CD4-positive, alpha-beta T cell treated with Interleukin-6 for 4 hours (primary cell): ENCODE results near the gene HTR2C.
"Not testable (repeated sequence)": the region's sequence is repeated elsewhere in the genome, so short reads cannot be mapped to it uniquely, and the experiment has no call there.

Experiments used
- DNase-seq: peaks from one replicate; pipeline ENCODE4 v3.0.0-alpha.2; 2020; ENCODE audit warnings: mixed read lengths

Gene HTR2C

DNA sequence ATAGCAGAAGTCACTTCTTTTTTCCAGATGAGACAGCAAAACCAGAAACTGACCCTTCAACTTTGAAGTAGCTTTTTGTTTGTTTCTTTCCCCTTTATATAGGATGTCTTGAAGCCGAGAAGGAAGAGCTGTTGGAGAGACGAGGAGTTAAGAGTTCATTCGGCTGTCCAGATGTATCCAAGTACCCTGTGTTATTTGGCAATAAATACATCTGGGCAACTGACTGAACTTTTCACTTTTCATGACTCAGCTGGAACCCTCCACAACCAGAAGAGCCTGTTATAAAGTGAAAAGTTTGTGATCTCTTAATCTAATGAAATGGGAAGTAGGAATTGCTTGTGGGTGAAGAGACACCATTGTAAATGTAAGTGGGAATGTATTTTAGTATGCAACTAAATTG is 131.2 kb downstream of the HTR2C start:
- no peak for DNase-seq

DNA sequence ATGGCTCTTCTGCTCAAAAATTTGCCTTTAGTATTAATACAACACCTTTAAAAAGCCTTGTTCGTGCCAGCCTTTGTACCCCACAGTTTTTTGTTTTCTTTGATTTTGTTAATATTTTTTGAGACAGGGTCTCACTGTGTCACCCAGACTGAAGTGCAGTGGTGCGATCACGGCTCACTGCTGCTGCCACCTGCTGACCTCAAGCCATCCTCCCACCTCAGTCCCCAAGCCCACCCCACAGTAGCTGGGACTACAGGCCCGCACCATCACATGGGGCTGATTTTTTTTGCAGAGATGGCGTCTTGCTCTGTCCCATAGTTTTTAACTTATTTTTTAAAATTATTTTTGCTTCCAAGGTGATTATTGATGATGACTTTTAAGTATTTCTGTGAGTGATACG is 134.0 kb downstream of the HTR2C start:
- DNase-seq: no peak

DNA sequence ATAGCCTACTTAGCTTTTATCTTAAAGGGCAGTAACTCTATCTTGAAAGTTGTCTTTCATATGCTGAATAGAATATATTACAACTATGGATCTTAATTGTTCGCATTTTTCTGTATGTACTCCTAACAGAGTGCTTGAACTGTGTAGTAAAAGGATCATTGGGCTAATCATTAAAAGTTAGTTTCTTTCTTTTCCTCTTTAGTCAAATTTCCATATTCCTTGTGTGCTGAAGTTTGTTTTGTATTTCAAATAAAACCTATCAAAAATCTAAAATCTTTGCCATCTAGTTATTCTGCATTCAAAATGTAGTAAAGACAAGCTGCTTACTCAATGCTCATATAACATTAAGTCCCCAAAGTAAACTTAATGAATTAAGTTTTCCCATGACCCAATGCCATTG is 182.7 kb downstream of the HTR2C start:
- DNase-seq: no peak

DNA sequence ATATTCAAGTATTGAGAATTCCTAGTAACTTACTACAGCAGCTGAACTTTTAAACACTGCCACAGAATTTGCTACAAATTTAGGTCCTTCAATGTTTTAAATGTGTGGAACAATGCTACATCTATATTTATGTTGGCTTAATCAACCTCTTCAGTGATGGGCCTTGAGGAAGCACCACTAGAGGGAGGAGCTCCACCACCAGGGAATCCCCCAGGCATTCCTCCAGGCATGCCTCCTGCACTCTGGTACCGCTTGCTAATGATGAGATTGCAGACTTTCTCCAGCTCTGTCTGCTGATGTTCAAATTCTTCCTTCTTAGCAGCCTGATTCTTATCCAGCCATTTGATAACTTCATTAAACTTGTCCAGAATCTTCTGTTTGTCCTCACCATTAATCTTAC is 190.8 kb downstream of the HTR2C start:
- DNase-seq: no peak

DNA sequence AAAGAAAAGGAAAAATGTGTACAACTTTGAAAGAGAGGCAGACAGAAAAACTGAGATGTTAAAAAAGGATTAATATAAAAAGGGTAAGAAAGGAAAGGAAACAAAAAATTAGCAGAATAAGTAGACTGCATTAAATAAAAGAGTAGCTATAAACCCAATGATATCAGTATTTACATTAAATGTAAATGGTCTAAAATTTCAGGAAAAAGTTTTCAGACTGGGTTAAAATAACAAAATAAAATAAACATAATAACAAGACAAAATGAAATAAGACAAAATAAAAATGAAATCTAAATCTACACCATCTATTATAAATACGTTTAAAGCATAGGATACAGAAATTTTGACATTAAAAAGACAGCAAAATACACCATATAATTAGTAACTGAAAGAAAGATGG is 199.0 kb downstream of the HTR2C start:
- no peak for DNase-seq

DNA sequence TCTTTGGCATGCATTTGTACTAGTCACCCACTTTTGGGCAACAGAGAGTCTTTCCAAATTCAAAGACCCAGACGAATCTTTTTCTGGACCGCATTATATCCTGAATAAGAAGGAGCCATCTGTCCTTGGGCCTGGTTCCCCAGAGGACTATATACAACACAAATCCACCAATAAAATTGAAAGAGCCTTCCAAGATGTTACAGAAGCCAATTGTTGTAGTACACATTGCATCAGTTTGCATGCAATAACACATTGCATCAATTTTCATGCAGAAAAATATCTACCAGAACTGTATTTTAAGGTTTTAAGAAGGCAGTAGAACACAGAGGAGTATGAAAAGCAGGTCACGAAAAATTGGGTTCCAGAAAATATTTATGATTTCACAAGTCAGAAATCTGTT is 203.2 kb downstream of the HTR2C start:
- DNase-seq: no peak

DNA sequence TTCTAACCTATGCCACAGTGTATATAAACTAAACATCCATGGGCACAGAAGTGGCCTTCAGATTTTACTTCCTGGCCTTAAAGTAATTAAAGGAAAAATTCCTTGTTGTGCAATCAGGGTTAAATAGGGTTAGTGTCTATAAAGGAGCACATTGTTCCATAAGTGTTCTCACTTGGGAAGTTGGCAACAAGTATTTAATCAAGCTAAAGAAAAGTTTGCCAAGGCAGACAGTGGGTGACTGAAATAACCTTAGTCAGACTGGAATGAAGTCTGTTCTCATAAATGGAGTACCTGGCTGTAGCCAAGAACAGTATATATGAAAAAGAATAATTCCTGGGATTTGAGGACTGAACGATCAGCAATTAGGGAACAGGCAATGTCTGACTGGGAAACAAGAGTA is 213.6 kb downstream of the HTR2C start:
- no peak for DNase-seq

DNA sequence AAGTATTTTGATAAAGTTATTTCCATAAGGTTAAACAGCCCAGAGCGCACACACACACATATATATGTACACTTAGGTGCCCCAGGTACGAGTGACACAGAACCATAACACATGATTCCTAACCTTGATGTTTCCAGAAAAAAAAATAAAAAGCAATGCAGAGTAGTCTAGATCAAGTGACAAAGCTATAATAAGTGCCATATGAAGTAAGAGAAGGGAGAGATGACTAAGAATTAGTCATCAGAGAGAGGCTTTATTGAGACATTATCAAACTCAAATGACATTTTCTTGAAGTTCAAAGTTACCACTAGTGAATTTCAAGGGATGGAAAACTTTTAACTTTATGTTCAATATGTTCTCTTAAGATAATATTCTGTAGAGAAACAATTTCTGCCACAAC is 215.0 kb downstream of the HTR2C start:
- no peak for DNase-seq

DNA sequence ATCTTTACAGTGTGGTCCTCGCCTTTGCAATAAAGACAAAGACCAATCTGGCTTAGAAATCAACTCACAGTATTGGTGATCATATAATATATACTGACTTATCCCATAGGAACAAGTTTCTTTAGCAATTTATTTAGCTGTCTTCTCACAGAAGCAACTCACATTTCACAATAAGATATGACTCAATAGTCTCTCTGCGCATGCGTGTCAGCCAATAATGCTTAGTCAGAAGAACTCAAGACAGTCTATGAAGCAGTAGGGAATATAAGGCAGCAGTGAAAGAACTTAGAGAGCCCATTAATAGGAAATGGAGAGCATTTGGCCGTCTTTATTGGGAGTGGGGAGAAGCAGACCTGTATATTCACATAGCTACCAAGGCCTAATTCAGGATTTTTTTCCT is 216.8 kb downstream of the HTR2C start:
- DNase-seq: no peak

DNA sequence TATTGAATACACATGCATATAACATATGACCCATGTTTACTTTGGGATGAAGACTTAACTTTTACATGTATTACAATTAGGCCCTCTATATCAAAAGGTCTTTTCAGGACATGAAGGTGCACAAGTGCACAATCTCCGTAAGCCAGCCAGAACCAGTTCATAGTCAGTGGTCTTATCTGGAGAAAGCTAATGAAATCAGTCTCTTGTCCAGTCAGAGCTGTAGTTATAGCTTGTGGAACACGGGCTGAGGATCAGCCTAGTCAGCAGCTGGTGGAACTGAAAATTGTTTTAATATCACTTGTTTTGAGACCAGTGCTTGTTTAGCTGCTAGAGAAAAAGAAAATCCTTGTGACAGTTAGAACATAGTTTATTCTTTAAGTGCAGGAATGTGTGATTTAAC is 235.6 kb downstream of the HTR2C start:
- DNase-seq: no peak

DNA sequence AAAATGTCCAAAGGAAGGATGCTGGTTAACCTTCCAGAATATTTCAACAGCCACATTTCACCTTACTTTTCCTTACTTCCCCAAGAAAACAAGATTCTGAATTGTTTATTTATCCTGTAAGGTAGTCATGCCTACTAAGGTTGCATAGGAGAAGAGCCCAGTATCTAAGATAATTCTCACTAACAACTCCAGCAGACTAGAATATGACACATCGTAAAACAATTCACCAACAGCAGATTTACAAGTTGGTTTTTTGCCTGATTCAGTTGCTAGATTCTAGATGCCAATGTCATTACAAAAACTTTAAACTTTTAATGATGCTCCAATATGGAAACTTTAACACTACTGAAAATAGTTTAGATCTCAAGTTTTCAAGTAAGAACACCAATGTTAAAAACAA is 257.2 kb downstream of the HTR2C start:
- DNase-seq: no peak

DNA sequence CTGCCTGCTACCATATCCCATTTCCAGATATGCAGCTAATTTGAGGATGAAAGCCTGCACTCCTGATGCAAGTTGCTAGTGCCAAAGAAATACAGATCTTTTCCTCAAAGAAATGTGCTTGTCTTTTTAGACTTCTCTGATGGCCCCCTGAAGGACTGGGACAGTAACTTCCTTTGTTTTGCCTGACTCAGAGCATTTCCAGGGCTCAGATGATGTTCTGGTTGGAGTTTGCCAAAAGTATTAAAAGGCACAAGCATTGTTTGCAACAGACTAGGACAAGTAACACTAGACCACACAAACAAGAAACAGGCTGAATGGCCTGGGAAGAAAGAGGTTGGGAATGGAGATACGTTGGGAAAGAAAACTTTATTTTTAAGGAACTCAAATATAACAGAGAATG is 258.3 kb downstream of the HTR2C start:
- no peak for DNase-seq

DNA sequence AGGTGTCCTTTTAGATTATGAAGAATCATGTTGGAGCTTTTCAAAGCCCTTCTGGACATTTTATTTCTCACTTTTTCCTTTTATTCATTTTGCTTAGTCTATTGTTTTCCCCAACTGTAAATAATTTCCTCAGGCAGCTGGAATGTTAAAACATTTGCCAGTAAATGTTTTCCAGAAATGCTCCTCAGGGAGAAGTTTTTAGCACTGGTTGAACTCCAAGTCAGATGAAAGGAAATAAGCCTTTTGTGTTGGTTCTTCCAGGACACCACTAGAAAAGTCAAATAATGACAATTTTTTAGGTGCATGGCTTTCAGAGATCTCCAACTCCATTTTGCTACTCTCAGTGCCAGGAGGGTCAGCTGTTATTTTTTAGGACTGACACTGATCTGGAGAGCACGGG is 305.6 kb downstream of the HTR2C start:
- no peak for DNase-seq

DNA sequence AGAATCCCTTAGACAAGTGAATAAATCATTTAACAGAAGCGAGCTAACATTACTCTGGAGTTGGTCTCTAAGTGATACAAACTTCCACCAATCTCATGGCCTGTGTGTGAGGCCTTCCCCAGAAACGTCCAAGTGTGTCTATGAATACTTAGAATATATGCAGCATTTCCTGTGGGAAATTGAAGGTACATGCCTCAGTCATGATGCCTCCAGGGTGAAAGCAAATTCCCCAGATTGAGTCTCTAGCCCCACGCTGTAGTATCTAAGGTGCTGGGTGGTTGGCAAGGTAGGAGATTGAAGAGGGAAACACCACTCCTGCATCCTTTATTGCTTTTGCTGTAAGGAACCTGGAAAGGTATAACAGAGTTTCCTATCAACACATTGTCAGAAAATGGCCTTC is 319.7 kb downstream of the HTR2C start:
- no peak for DNase-seq

DNA sequence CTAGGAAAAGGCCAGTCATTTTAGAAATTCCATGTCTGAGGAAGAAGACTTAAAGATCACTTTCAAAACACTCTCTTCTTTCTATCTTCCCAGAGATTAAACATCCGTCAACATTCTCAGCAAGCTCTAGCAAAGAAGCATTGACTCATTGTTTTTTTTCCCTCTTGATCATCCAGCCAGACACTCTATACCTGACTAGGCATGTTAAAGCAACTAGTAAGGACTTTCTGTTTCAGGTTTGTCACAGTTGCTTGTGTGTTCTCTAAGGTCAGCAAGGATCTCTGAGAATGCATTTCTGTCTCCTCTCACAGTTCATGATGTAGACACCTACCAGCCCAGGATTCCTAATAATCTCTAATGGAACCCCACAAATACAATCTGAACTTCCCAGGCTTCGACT is 321.4 kb downstream of the HTR2C start:
- DNase-seq: no peak

DNA sequence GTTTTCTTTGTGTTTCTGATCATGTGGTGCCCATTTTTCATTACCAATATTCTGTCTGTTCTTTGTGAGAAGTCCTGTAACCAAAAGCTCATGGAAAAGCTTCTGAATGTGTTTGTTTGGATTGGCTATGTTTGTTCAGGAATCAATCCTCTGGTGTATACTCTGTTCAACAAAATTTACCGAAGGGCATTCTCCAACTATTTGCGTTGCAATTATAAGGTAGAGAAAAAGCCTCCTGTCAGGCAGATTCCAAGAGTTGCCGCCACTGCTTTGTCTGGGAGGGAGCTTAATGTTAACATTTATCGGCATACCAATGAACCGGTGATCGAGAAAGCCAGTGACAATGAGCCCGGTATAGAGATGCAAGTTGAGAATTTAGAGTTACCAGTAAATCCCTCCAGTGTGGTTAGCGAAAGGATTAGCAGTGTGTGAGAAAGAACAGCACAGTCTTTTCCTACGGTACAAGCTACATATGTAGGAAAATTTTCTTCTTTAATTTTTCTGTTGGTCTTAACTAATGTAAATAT is 323.2 kb downstream of the HTR2C start:
- DNase-seq: no peak

DNA sequence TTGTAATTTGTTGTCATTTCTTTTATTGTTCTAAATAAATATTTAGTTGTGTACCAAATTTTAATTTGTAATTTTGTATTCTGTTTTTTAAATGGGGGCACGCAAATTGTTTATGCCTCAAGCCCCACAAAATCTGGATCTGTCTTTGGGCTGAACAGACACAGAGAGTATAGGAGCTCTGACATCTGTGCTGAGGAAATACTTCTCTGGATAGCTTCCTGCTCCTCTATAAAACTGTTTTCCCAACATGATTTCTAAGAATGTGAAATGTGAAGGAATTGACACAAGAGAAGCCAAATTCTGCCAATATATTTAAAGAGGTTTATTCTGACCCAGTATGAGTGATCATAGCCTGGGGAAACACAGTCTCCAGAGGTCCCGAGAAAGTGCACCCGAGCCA is 340.5 kb downstream of the HTR2C start:
- DNase-seq: no peak

DNA sequence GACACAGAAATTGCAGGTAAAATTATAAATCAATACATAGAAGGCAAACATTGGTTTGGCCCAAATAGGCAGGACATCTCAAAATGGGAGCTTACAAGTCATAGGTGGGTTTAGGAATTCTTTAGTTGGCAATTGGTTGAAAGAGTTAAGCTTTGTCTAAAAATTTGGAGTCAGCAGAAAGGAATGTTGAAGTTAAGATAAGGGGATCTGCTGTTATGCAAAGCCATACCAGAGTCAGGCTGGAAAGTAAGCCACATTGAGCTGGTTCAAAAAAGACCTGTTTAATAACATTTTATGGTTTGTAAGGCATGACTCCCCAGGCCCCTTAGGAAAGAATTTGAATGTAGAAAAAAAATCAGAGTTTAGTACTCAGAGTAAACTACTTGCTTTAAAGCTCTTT is 341.0 kb downstream of the HTR2C start:
- no peak for DNase-seq

DNA sequence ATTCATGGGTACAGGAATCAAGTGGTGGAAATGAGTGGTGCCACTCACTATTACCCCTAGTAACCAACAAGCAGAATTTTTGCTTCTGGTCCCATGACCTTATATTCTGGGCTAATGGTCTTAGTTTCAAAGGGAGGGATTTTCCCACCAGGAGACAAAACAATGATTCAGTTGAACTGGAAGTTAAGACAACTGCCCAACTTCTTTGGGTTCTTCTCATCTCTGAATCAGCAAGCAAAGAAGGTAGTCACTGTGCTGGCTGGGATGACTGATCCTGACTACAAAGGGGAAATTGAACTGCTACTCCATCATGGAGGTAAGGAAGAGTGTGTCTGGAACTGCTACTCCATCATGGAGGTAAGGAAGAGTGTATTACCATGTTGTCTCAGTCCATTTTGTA is 346.3 kb downstream of the HTR2C start:
- no peak for DNase-seq

DNA sequence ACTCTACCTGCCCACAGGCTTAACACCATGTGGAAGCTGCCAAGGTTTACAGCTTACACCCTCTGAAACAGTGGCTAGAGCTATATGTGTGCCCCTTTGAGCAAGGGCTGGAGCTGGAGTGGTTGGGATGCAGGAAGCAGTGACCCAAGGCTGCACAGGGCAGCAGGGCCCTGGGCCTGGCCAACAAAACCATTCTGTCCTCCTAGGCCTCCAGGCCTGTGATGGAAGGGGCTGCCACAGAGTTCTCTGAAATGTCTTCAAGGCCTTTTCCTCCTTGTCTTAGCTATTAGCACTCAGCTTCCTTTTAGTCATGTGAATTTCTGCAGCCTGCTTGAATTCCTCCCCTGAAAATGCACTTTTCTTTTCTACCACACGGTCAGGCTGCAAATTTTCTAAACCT is 348.7 kb downstream of the HTR2C start:
- no peak for DNase-seq

DNA sequence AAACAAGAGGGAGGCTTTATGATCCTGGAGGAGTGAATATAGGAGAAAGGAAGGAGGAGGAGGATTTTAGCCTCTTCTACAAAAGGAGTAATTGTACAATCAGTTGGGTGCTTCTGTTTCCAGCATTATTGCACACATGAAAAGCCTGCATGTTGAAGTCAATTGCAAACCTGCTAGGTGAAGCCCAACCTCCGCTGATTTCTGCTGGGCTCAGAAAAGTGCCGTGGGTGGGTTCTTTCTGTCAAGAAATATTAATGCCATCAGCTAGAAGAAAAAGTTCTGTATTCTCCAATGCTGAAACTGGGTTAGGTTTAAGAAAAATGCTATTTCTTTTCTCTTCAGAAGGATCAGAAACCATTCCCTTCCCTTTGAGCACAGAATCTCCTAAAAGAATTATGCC is 349.4 kb downstream of the HTR2C start:
- DNase-seq: not testable (repeated sequence)

DNA sequence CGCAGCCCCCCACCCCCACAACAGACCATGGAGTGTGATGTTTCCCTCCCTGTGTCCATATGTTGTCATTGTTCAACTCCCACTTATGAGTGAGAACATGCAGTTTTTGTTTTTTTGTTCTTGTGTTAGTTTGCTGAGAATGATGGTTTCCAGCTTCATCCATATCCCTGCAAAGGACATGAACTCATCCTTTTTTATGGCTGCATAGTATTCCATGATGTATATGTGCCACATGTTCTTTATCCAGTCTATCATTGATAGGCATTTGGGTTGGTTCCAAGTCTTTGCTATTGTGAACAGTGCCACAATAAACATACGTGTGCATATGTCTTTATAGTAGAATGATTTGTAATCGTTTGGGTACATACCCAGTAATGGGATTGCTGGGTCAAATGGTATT is 353.2 kb downstream of the HTR2C start:
- DNase-seq: not testable (repeated sequence)

DNA sequence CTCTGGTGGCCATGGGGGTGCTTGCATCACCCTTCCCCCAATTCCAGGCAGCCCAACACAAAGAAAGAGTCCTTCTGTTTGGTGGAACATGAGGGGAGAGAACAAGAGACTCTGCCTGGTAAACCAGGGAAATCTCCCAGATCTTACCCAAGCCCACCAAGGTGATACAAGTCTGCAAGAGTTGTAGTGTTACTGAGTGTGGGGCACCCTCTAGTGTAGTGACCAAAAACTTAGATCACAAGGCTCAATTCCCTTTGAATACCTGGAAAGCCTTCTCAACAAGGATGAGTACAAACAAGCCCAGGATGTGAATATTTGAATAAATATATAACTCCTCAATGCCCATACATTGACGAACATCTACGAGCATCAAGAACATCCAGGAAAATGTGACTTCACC is 368.8 kb downstream of the HTR2C start:
- no peak for DNase-seq
